Fibroblast of villous mesenchyme (primary cell): ENCODE data around the gene SLC22A17. TPM values are rescaled to one million over a fixed set of nuclear protein-coding genes. Genes with fewer than 3 reads are reported as not detected.
A peak's percentile ranks its signal among the peaks of the same experiment; 100 is the strongest.
"Not testable (repeated sequence)": the region's sequence is repeated elsewhere in the genome, so short reads cannot be mapped to it uniquely, and the experiment has no call there.

Experiments
- DNase-seq: peaks from one replicate; pipeline ENCODE4 v3.0.0-alpha.2; 2010; ENCODE audit warnings: low read depth
- H3K4me3 ChIP-seq: 2 replicates; pipeline ENCODE4 v1.5.1; 2011; ENCODE audit warnings: low read depth, mild to moderate bottlenecking, low read length
- CTCF ChIP-seq: IDR thresholded peaks from 2 replicates; pipeline ENCODE4 v1.5.1; 2012; ENCODE audit warnings: low read depth, mild to moderate bottlenecking, low read length; ENCODE audit not compliant: insufficient read depth
- total RNA-seq: library from RNA; depleted of rRNA; stranded (reverse); fragments of >200 nt; gene quantifications from 2 replicates; pipeline ENCODE4 v1.2.3, GENCODE V29; 2012

Gene SLC22A17
- 14.8 and 16.4 TPM in 2 replicates for total RNA-seq

- peak within 1 kb of the TSS; percentile 69 for H3K4me3 ChIP-seq
- TF ChIP-seq CTCF, result peak; percentile 27
Observed at GRCh38 chr14:23352506-23353432, at the start of gene SLC22A17. Gene SLC22A17 (minus strand): TSS chr14:23352887.

GRCh38 chr14:23401291-23401690, 48.6 kb upstream of the SLC22A17 start:
- DNase-seq, result no peak
- TF ChIP-seq CTCF, result no peak
- H3K4me3 ChIP-seq, result no peak overlapping the region

More at GRCh38 chr14:23352506-23353432, at the start of gene SLC22A17:
- DNase-seq, result peak; percentile 91

- not testable (repeated sequence) for H3K4me3 ChIP-seq, DNase-seq
Observed at GRCh38 chr14:23400496-23401149, 47.9 kb upstream of the SLC22A17 start.

- peak; percentile 10 for DNase-seq
- H3K4me3 ChIP-seq, result no peak overlapping the region
- no peak for TF ChIP-seq CTCF
Observed at GRCh38 chr14:23399591-23399990, 46.9 kb upstream of the SLC22A17 start.

GRCh38 chr14:23399136-23399535, 46.4 kb upstream of the SLC22A17 start:
- no peak for TF ChIP-seq CTCF
- H3K4me3 ChIP-seq, result no peak overlapping the region
- DNase-seq, result no peak

- no peak for TF ChIP-seq CTCF
- DNase-seq, result no peak
- H3K4me3 ChIP-seq, result no peak overlapping the region
Observed at GRCh38 chr14:23398348-23398747, 45.7 kb upstream of the SLC22A17 start.

GRCh38 chr14:23396781-23397407, 44.2 kb upstream of the SLC22A17 start:
- no peak for DNase-seq
- TF ChIP-seq CTCF, result no peak

More at GRCh38 chr14:23396781-23397407, 44.2 kb upstream of the SLC22A17 start:
- no peak overlapping the region for H3K4me3 ChIP-seq
